Lower leg skin (tissue), 4 donors: ENCODE results near the gene MROH9. TPM values are rescaled to one million over a fixed set of nuclear protein-coding genes. Genes with fewer than 3 reads are reported as not detected.

Source experiments
- DNase-seq, 2 donors: peaks; one replicate each; pipeline ENCODE4 v3.0.0-alpha.2; 2019; ENCODE audit warnings: low spot score in 2 of 2
- H3K4me3 ChIP-seq: fragments of 200-600 bp; sonication (generic); 2 replicates; pipeline ENCODE4 v1.5.1; 2017; ENCODE audit warnings: mild to moderate bottlenecking, low read depth; ENCODE audit not compliant: poor library complexity, severe bottlenecking
- POLR2A ChIP-seq, 2 donors: fragments of 450-650 bp; IDR thresholded peaks; one replicate each; pipeline ENCODE4 v1.6.1; 2016 to 2017; ENCODE audit warnings: antibody characterized with exemption in 2 of 2, mild to moderate bottlenecking in 1 of 2, moderate library complexity in 1 of 2
- WGBS, 2 donors: methylation state at CpG; one replicate each; pipeline ENCODE4 v1.1.5; 2018; 5-methylcytosine and 5-hydroxymethylcytosine counted together
- intact Hi-C: fragments of 100-400 bp; cut with DNase I; formaldehyde crosslinking; loops from one replicate; pipeline ENCODE4 v1.15.0; 2023; ENCODE audit warnings: low total_unique reads
- total RNA-seq, 4 donors: library from RNA; depleted of rRNA; stranded (reverse); fragments of >200 nt; gene quantifications; one replicate each; pipeline ENCODE4 v1.1.0, GENCODE V29; 2016
- TF ChIP-seq, protein P1 (sequence below), 3 donors: fragments of 450-650 bp; IDR thresholded peaks; one replicate each; pipeline ENCODE4 v1.5.1; 2016; ENCODE audit warnings: antibody characterized with exemption in 3 of 3, mild to moderate bottlenecking in 3 of 3, moderate library complexity in 2 of 3

The MROH9 gene
- total RNA-seq, 4 donors from 2014 or later = not detected

DNA sequence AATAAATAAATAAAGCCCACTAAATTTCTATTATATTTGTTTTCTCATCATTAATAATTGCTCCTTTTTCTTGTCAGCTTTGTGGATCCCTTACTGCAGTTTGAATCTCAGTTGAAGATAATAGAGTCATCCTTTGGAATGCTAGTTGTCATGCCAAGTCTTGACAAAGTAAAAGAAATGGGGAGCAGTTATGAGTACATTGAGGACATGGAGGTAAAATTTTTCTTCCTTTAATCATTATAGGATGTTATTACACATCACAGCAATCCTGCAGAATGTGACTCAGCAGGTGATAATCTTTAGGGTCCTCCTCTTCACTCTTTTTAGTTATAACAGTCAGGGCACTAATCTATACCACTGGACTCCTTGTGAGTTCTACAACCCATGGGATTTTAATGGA, 24.1 kb downstream of the MROH9 start:
- DNase-seq = no peak
- intact Hi-C loops = no loop called here

GRCh38 chr1:170964506-170964905, 29.2 kb downstream of the MROH9 start:
- no peak for TF ChIP-seq POLR2A (IDR thresholded peaks at IDR 0.05)
- TF ChIP-seq, protein P1, sequence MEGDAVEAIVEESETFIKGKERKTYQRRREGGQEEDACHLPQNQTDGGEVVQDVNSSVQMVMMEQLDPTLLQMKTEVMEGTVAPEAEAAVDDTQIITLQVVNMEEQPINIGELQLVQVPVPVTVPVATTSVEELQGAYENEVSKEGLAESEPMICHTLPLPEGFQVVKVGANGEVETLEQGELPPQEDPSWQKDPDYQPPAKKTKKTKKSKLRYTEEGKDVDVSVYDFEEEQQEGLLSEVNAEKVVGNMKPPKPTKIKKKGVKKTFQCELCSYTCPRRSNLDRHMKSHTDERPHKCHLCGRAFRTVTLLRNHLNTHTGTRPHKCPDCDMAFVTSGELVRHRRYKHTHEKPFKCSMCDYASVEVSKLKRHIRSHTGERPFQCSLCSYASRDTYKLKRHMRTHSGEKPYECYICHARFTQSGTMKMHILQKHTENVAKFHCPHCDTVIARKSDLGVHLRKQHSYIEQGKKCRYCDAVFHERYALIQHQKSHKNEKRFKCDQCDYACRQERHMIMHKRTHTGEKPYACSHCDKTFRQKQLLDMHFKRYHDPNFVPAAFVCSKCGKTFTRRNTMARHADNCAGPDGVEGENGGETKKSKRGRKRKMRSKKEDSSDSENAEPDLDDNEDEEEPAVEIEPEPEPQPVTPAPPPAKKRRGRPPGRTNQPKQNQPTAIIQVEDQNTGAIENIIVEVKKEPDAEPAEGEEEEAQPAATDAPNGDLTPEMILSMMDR (IDR thresholded peaks at IDR 0.05) = no peak
- intact Hi-C loops = no loop called here
- 54 to 60% methylated on average over 3 of the region's 3 CpGs for whole genome bisulfite sequencing, 2 donors
- no peak overlapping the region for H3K4me3 ChIP-seq
- DNase-seq = no peak

More for the DNA sequence above, 24.1 kb downstream of the MROH9 start:
- H3K4me3 ChIP-seq = no peak overlapping the region
- TF ChIP-seq, protein P1 (IDR thresholded peaks at IDR 0.05) = no peak
- no peak for TF ChIP-seq POLR2A (IDR thresholded peaks at IDR 0.05)

DNA sequence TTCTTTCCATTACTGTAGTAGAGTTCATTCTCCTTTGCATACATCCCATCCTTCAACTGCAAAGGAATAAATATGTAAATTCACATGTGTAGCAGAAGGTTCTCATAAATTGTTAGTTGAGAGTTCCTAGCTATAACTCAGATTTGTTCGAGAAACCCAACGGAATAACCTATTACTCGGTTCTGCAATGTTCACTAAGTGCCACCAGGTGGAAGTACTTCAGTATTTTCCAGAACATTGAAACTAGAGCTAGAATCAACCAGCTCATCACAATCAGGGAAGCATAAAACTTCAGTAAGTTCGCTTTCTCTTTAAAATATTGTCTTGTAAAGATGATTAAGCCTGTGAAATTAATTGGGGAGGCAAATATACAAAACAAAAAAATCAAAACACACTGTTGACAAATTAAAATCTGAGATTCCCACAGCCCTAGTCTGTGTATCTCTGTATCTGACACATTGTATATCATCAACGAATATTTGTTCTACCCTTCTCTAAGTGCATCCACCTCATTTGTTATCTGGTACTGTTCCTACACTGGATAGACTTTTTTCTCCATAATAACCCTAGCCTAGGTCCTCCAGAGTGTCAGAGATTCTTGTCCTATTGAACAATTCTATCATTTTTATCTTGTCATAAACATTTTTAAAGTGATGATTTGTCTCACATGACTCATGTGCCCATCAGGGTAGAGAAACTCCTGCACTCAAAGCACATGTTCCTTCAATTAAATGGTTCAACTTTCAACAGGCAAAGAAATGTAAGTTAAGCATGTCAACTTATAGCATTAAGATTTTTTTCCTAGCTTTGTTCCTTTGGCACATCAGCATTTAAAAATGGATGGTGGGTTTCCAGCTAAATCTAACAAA, 31.9 kb downstream of the MROH9 start:
- WGBS, 2 donors = 19 to 26% methylated on average over 5 of the region's 5 CpGs
- H3K4me3 ChIP-seq = no peak overlapping the region
- intact Hi-C loops = no loop called here
- TF ChIP-seq, protein P1 (IDR thresholded peaks at IDR 0.05) = no peak
- TF ChIP-seq POLR2A (IDR thresholded peaks at IDR 0.05) = no peak
- no peak for DNase-seq

DNA sequence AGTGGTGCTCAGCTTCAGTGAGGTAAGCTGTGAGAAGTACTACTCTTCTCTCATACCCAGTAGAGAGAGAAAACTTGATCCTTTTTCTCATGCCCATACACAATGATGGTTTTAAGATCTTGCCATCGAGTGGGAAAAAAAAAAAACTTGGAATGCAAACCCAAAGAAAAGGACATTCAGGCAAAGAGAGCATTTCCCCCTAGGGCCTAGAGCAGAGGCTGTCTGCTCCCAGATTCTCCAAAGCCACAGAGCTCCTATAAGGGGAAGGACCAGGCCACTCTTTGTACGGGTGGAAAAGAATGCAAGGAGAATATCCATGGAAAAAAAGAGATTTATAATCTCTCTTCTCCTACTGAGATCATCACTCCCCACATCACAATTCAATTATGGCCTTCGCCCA, 34.9 kb downstream of the MROH9 start:
- H3K4me3 ChIP-seq = no peak overlapping the region
- 61 to 71% methylated on average over 3 of the region's 3 CpGs for WGBS, 2 donors
- intact Hi-C loops = no loop called here
- no peak for TF ChIP-seq POLR2A (IDR thresholded peaks at IDR 0.05)
- TF ChIP-seq, protein P1 (IDR thresholded peaks at IDR 0.05) = no peak
- no peak for DNase-seq

- no peak for DNase-seq
- TF ChIP-seq, protein P1 (IDR thresholded peaks at IDR 0.05) = no peak
- no peak for TF ChIP-seq POLR2A (IDR thresholded peaks at IDR 0.05)
- H3K4me3 ChIP-seq = no peak overlapping the region
- intact Hi-C loops = no loop called here
- WGBS, 2 donors = 83 to 94% methylated on average over 2 of the region's 2 CpGs
These were observed 43.1 kb downstream of the MROH9 start for GRCh38 chr1:170978371-170978910.
